NT2/D1 (cell line): ENCODE measurements around the gene TBXAS1.

Experiments used
- DNase-seq: peaks from one replicate; pipeline ENCODE4 v3.0.0-alpha.2; 2011; ENCODE audit warnings: low read depth, low spot score
- H3K27me3 ChIP-seq: 2 replicates; pipeline ENCODE4 v1.6.0; 2011; ENCODE audit warnings: mild to moderate bottlenecking; ENCODE audit not compliant: insufficient read length, insufficient read depth
- H3K36me3 ChIP-seq: 2 replicates; pipeline ENCODE4 v1.6.1; 2011; ENCODE audit warnings: mild to moderate bottlenecking, low read length, mixed read lengths; ENCODE audit not compliant: insufficient read depth, insufficient read length
- H3K4me1 ChIP-seq: 2 replicates; pipeline ENCODE4 v1.5.1; 2011; ENCODE audit not compliant: insufficient read depth, insufficient read length
- H3K4me3 ChIP-seq: 2 replicates; pipeline ENCODE4 v1.5.1; 2011; ENCODE audit warnings: low read depth; ENCODE audit not compliant: insufficient read length
- H3K9ac ChIP-seq: 2 replicates; pipeline ENCODE4 v1.6.0; 2011; ENCODE audit warnings: low read depth; ENCODE audit not compliant: insufficient read length
- H3K9me3 ChIP-seq: 2 replicates; pipeline ENCODE4 v1.5.1; 2011; ENCODE audit warnings: mild to moderate bottlenecking, low read length; ENCODE audit not compliant: insufficient read depth
- SUZ12 ChIP-seq: IDR thresholded peaks from 2 replicates; pipeline ENCODE4 v1.6.1; 2011; ENCODE audit not compliant: insufficient read length, insufficient read depth; ENCODE audit errors: extremely low read depth
- YY1 ChIP-seq: IDR thresholded peaks from 2 replicates; pipeline ENCODE4 v1.6.1; 2011; ENCODE audit not compliant: insufficient read length, insufficient read depth
- ZNF274 ChIP-seq: IDR thresholded peaks from 2 replicates; pipeline ENCODE4 v1.6.1; 2011; ENCODE audit warnings: mild to moderate bottlenecking, low read depth, low read length

TBXAS1 gene

DNA sequence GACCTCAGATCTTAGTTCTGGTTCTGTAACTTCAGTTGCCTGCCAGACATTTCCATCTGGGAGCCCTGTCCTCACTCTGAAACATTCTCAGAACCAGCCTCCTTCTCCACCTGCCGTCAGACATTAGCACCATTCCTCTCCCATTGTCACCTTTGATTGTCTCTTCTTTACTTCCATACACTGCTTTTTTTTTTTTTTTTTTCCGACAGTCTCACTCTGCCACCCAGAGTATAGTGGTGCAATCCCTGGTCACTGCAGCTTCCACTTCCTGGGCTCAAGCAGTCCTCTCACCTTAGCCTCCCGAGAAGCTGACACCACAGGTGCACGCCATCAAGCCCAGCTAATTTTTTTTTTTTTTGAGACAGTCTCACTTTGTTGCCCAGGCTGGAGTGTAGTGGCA lies 30.2 kb upstream of the TBXAS1 start:
- Histone ChIP-seq H3K36me3 (no peaks in the 10 kb centered on the region), H3K9ac (no peak overlapping the region), H3K27me3 (no peaks in the 10 kb centered on the region), H3K4me1 (no peaks in the 10 kb centered on the region), H3K4me3 (no peak overlapping the region), H3K9me3 (peaks cover 7% of the 10 kb centered on the region; the same call in 1 of the 2 replicates)
- no peak for TF ChIP-seq ZNF274
- no peak for TF ChIP-seq SUZ12
- TF ChIP-seq YY1 = no peak
- no peak for DNase-seq

DNA sequence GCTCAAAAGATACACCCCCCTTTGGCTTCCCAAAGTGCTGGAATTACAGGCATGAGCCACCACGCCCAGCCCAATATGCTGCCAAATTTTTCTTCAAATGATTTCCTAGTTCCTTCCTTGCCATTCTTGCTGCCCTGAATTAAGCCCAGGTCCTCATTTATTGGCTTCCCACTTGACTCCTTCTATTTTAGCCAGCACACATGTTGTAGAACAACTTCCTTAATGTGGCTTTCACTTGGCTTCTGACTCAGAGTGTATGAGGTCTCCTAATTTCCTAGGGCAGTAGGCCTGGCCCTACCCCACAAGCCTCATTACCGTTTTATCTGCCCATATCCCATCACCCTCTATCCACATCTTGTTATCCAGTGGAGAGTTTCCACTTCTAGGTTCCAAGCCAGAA lies 29.5 kb upstream of the TBXAS1 start:
- DNase-seq = no peak
- Histone ChIP-seq H3K4me3 (no peak overlapping the region), H3K27me3 (no peaks in the 10 kb centered on the region), H3K36me3 (no peaks in the 10 kb centered on the region), H3K4me1 (no peaks in the 10 kb centered on the region), H3K9ac (no peak overlapping the region), H3K9me3 (peaks cover 14% of the 10 kb centered on the region; the same call in 1 of the 2 replicates)
- no peak for TF ChIP-seq SUZ12
- no peak for TF ChIP-seq ZNF274

DNA sequence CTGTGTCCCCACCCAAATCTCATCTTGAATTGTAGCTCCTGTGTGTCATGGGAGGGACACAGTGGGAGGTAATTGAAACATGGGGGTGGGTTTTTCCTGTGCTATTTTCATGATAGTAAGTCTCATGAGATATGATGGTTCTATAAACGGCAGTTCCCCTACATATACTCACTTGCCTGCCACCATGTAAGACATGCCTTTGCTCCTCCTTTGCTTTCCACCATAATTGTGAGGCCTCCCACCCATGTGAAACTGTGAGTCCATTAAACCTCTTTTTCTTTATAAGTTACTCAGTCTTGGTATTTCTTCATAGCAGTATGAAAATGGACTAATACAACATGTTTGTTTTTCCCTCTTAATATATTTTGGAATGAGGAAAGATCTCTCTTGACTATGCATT lies 24.5 kb upstream of the TBXAS1 start:
- no peak for DNase-seq
- H3K9me3 ChIP-seq = peaks cover 21% of the 10 kb centered on the region; the same call in 1 of the 2 replicates
- no peak overlapping the region for H3K9ac ChIP-seq
- no peak overlapping the region for H3K4me3 ChIP-seq
- H3K27me3 ChIP-seq = no peaks in the 10 kb centered on the region
- TF ChIP-seq ZNF274 = no peak
- no peaks in the 10 kb centered on the region for H3K4me1 ChIP-seq
- no peaks in the 10 kb centered on the region for H3K36me3 ChIP-seq

DNA sequence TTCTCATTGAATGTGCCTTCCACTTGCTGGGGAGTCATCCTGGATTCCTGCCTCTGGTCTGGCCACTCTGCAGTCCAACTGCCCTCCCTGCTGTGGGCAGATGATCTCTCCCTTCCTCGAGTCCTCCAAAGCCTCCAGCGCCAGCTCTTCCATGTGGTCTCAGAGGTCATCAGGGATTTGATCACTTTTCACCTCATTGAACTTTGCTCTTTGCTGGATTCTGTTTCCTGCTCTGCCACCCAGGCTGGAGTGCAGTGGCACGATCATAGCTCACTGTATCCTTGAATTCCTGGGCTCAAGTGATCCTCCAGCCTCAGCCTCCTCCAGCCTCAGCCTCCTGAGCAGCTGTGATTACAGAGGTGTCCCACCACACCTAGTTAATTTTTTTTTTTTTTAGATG lies 22.1 kb upstream of the TBXAS1 start:
- peaks cover 21% of the 10 kb centered on the region; the same call in 1 of the 2 replicates for H3K9me3 ChIP-seq
- no peaks in the 10 kb centered on the region for H3K27me3 ChIP-seq
- no peak overlapping the region for H3K9ac ChIP-seq
- no peak overlapping the region for H3K4me3 ChIP-seq
- H3K4me1 ChIP-seq = no peaks in the 10 kb centered on the region
- DNase-seq = no peak
- H3K36me3 ChIP-seq = no peaks in the 10 kb centered on the region
- TF ChIP-seq SUZ12 (no peak), YY1 (no peak), ZNF274 (no peak)

DNA sequence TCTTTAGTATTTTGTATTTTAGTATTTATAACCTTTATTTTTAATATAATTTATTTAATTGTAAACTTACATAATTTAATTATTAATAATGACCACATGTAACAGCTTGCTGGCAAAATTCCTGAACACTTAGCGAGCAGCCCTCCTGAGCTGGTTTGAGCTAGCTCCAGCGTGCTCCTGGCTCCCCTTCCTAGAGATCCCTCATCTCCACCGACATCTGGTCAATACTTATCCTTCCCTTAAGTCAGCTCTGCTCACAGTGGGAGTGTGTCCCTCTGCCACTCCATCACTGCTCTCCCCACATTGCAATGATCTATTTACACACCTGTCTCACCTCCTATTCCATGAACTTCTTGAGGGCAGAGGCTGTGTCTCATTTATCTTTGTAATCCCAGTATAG lies 20.6 kb upstream of the TBXAS1 start:
- no peak overlapping the region for H3K4me3 ChIP-seq
- H3K36me3 ChIP-seq = no peaks in the 10 kb centered on the region
- DNase-seq = no peak
- peaks cover 18% of the 10 kb centered on the region; the same call in 1 of the 2 replicates for H3K9me3 ChIP-seq
- TF ChIP-seq SUZ12 (no peak), YY1 (no peak), ZNF274 (no peak)
- H3K9ac ChIP-seq = no peak overlapping the region
- H3K4me1 ChIP-seq = no peaks in the 10 kb centered on the region
- no peaks in the 10 kb centered on the region for H3K27me3 ChIP-seq

DNA sequence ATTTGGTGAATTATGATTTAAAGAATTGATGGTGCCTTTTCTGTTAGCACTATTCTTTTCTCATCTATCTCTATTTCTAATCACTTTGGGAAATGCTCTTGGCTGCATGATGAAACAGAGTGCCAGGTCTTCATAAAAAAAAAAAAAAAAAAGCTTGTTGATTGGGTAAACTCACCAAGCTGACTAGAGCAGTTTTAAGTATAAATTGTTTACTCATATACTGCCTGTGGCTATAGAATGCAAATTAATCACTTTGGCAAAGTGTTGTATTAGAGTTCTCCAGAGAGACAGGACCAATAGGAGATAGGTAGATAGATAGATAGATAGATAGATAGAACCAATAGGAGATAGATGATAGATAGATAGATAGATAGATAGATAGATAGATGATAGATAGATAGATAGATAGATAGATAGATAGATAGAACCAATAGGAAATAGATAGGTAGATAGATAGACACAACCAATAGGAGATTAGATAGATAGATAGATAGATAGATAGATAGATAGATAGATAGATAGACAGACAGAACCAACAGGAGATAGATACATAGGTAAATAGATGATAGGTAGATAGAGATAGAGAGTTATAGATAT lies 20.1 kb upstream of the TBXAS1 start:
- no peak for DNase-seq
- TF ChIP-seq ZNF274 (no peak), SUZ12 (no peak), YY1 (no peak)
- Histone ChIP-seq H3K36me3 (no peaks in the 10 kb centered on the region), H3K4me3 (no peak overlapping the region), H3K9me3 (peaks cover 13% of the 10 kb centered on the region; the same call in 1 of the 2 replicates), H3K4me1 (no peaks in the 10 kb centered on the region), H3K27me3 (no peaks in the 10 kb centered on the region), H3K9ac (no peak overlapping the region)

DNA sequence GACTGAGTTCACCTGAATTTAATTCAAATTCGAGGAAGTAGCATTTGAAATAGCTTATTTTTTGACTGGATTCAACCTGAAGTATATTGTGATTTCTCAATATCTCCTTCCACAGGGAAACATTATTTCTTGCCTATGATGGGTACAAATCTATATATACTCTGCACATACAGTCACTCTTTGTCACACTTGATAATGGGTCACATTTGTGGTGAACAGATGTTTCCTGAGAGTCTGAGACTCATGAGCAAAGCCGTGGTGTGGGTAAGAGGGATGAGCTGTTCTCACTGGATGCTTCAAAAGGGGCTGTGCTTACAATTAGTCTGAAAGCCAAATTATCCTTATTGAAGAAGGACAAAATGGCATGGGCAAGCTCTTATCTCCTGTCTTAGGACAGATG lies 18.0 kb upstream of the TBXAS1 start:
- Histone ChIP-seq H3K9ac (no peak overlapping the region), H3K4me3 (no peak overlapping the region), H3K9me3 (no peaks in the 10 kb centered on the region), H3K4me1 (no peaks in the 10 kb centered on the region), H3K27me3 (no peaks in the 10 kb centered on the region), H3K36me3 (no peaks in the 10 kb centered on the region)
- DNase-seq = no peak
- no peak for TF ChIP-seq ZNF274
- no peak for TF ChIP-seq YY1
- TF ChIP-seq SUZ12 = no peak

DNA sequence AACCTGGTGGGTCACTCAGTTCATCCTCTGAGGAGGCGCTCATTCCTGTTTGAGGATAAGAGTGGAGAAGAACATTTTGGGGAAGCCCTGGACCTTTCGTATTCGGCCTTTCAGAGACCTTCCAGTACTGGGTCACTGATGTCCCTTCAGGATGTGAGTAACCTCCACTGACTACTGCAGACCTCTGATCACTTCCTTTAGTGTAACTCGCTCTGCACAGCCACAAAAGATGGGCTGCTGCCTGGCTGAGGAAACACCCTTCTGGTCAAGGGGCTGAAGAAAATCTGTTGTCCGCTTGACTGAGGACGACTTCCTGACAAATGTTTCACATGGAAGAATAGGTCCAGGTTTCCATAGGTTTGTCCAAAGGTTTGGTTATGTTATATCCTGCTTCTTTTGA lies 15.9 kb upstream of the TBXAS1 start:
- no peaks in the 10 kb centered on the region for H3K36me3 ChIP-seq
- DNase-seq = no peak
- H3K4me3 ChIP-seq = no peak overlapping the region
- H3K27me3 ChIP-seq = no peaks in the 10 kb centered on the region
- H3K9me3 ChIP-seq = no peaks in the 10 kb centered on the region
- H3K4me1 ChIP-seq = no peaks in the 10 kb centered on the region
- H3K9ac ChIP-seq = no peak overlapping the region
- no peak for TF ChIP-seq YY1
- no peak for TF ChIP-seq ZNF274
- TF ChIP-seq SUZ12 = no peak
